ENCODE measurements around the gene SMTN.
"Not testable (repeated sequence)": the region's sequence is repeated elsewhere in the genome, so short reads cannot be mapped to it uniquely, and the experiment has no call there.

The SMTN gene

DNA sequence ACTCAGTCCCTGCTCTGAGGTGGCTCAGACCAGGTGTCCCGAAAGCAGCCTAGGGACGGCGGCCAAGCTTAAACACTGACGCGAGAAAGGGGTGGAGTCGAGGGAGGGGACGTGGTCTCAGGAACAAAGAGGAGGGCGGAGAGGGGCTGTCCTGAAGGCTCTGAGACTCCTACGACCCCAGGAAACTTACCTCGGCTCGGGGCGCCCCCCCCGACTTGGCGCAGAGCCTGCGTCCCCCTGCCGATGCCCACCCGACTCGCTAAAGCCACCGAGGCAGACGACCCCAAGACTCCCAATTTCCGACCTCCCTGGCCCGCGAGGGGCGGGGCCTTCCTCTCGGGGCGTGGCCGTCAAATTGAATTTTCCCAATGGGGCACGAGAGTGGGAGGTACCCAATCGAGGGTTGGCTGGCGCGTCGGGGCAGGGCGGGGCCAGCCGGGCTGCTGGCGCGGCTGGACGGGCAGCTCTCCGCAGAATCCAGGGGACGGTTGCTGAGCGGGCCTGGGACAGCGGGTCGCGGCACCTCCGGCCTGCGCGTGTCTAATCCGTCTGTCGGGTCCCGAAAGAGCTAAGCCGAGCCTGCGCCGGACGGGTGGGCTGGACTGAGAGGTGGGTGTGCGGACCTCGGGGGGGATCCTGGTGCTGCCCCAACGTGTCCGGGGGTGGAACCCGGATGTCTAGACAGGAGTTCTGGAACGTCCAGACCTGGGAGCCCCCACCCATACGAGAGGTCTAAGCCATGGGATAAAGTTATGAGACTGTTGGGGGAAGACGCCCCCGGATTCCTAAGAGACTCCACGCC, at the start of gene SMTN:
TSS of gene SMTN (plus strand) at position 471 of the 802 bp plus-strand sequence. CDS start 1,941 bp downstream, outside the sequence.
- peak; percentile 87 for DNase-seq
- in situ Hi-C loops (cut with HindIII; ENCODE audit: low pct_ligation_motif_present, low pct_unique_long_range_greater_than_20kb, low sequenced_read_pairs) = no loop called here

DNA sequence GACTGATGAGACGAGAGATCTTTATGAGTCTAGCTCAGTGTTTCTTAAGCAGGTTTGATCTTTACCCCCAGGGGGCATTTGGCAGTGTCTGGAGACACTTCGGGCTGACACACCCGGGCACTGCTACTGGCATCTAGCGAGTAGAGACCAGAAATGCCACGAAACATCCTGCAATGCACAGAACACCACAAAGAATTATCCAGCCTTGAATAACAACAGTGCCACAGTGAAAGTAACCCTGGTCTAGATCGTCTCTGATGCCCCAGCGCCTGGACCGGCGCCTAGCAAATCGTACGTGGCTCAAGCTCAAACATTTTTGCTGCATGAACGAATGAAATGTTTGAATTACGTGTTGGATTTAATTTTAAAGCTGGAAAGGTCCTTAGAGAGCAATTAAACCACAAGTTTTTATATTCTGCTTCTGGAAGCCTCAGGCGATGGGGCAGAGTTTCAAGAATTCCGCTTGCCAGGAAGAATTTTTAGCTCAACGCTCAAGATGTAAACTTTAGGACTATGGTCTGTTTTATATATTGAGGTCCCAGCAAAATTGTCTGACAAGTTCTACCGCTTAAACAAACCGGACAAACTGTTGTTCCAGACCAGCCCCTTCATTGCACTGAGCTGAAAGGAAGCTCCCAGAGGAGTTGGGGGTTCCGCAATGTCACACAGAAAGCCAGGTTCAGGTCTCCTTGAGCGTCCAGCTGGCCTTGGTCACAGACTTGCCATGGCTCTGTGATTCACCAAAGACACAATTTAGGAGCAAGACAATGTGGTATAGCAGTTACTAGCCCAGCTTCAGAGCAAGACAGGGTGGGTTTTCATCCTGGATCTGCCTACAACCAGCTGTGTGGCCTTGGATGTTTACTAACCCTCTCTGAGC, 44.2 kb upstream of the SMTN start:
- no peak for DNase-seq
- in situ Hi-C loops (cut with HindIII; ENCODE audit: low pct_ligation_motif_present, low pct_unique_long_range_greater_than_20kb, low sequenced_read_pairs) = no loop called here

DNA sequence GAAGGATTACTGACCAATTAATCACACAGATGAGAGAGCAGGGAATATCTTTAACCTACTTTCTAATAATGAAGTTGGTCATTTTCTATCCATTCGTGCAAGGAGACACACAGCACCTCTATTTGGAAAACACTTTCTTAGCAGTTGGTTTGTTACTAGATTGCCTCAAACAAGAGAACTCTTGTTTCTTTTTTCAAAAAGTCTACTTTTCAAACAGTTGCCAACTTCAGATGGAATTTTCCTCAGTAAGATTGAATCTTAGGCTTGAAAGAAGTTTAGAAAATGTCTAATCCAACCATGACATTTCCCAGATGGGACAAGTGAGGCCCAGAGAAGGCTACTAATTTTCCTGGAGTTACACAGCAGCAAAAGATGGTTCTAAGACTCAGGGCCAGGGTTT, 42.4 kb upstream of the SMTN start:
- no peak for DNase-seq
- in situ Hi-C loops (cut with HindIII; ENCODE audit: low pct_ligation_motif_present, low pct_unique_long_range_greater_than_20kb, low sequenced_read_pairs) = no loop called here

DNA sequence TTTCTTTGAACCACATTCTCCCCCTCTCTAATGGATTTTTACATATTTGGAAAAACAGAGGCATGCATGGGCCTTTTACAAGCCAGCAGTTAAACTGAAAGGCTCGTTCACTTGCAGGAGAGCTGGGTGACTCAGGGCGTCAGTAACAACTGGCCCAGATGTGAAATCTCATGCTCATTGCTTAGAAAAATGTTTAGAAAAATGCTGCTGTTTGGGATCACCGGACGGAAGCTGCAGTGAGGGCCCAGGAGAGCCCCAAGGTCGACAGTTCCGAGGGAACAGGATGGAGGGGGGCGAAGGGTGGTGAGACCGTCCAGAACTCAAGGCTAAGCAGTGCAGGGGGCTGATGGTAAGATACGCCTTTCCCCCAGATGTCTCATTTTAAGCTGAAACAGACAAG, 41.7 kb upstream of the SMTN start:
- in situ Hi-C loops (cut with HindIII; ENCODE audit: low pct_ligation_motif_present, low pct_unique_long_range_greater_than_20kb, low sequenced_read_pairs) = no loop called here
- no peak for DNase-seq

DNA sequence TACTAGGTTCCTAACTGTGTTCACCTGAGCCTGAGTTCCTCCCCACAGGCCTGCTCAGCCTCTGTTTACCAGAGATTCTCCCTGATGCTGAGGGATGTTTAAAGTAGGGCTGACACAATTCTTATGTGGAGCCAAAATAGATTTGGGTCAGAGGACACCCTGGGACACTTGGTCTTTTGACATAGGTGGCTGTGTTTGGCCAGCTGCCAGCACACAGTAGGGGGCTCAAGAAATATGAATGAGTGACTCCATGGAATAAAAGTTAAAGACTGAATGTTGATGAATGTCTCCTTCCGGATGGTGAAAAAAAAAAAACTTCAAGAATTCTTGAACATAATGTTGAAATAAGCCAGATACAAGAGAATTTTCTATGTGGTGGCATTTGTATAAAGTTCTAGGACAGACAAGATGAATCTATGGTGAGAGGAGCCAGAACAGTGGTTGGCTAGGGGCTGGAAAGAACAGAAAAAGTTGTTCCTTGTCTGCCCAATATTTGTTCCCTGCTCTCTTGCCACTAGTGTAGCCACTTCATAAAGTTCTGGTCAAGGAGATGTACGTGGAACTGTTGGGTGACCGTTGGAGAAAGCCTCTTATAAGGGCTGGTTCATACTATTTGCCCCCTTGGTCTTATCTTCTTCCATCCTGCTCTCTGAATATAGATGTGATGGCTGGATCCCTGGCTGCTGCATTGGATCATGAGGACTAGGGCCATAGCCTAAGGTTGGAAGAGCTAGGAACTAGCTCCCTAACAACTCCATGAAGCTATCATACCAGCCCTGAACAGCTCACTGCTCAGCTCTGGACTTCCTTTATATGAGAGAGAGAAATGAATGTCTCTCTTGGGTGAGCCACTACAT, 40.3 kb upstream of the SMTN start:
- in situ Hi-C loops (cut with HindIII; ENCODE audit: low pct_ligation_motif_present, low pct_unique_long_range_greater_than_20kb, low sequenced_read_pairs) = no loop called here
- DNase-seq = no peak

DNA sequence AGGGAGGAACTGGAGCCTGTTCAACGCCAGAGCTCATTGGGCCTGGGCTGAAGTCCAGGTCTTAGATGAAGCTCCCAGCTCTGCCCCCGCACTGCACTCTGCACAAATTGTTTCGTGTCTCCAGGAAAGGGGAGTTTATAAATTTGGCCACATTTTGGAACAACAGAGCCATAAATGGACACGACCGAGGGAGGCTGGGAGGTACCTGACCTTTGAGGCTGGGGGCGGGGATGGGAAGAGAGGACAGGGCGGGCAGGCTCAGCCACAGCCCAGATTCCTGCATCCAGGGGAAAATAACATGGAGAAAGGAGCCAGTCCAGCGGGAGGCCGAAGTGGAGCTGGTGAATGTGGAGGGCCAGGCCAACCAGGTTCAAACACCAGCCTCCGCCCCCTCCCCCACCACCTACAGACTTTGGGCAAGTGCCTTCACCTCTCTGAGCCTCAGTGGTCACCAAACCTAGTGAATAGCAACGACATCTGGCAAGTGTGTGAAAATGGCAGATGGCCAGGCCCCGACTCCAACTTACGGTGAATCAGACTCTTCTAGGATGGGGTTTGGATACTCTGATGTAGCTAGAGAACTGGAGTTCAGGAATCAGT, 36.8 kb upstream of the SMTN start:
- in situ Hi-C loops (cut with HindIII; ENCODE audit: low pct_ligation_motif_present, low pct_unique_long_range_greater_than_20kb, low sequenced_read_pairs) = no loop called here
- no peak for DNase-seq

DNA sequence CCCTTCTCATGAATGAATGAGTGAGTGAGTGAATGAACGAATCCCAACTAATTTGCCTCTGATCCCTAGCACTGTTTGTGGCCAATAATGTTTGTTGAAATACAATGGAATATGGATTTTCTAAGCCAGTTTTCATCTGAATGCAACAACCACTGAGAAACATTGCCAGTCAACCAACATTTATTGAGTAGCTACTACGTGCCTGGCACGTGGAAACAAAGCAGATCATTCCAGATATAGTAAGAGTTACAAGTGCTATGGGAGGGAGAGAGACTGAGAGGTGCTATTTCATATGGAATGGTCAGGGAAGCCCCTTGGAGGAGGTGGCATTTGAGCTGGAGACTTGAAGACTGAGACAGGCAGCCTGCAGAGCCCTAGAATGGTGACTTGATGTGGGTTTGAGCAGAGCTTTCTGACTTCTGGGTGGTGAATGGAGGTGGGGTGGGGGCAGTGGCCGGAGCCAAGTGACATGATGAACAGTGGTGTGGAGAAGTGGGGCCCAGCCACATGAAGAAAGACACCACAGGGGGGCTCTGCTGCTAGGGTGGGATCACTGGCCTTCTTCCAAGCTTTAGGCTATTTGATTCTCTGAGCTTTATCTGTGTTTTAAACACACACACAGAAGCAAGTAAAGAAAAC, 35.1 kb upstream of the SMTN start:
- in situ Hi-C loops (cut with HindIII; ENCODE audit: low pct_ligation_motif_present, low pct_unique_long_range_greater_than_20kb, low sequenced_read_pairs) = no loop called here

DNA sequence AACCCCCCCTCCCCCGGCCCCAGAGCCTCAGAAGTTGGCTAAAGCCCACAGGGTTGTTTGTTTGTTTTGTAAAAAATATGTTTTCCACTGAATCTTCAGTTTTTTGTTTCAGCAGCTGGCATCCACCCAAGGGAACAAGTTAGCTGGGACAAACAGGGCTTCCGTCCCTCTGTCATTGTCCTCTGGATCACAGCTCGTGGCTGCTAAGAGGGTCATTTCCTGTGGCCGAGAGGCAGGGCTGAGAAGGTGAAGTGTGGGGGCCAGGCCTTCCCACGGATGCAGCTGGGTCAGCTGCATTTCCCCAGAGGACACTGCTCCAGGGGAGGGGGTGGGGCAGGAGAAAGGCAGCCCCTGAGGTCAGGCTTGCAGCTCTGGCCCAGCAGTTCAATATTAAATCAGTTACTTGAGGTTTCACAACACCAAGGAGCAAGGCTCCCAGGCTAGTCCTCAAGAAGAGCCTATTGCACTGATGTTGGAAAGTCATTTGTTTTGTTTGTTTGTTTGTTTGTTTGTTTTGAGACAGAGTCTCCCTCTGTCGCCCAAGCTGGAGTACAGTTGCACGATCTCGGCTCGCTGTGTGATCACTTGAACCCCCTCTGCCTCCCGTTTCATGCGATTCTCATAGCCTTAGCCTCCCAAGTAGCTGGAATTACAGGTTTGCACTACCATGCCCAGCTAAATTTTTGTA, 34.4 kb upstream of the SMTN start:
- DNase-seq = no peak
- in situ Hi-C loops (cut with HindIII; ENCODE audit: low pct_ligation_motif_present, low pct_unique_long_range_greater_than_20kb, low sequenced_read_pairs) = no loop called here

More for the DNA sequence above, 35.1 kb upstream of the SMTN start:
- DNase-seq = no peak

DNA sequence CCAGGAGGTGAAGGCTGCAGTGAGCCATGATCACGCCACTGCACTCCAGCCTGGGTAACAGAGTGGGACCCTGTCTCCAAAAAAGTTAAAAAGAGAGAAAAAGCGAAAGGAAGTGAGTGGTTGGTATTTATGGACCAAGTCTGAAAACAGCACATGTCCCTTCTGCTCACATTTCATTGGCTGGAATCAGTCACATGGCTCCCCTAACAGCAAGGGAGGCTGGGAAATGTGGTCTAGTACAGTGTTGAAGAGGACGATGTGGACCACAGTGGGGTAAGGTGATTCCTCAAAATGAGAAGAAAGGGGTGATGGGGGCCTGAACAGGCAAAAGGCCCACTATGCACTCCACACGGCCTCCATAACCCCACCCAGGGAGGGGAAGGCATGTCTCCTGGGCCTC, 32.5 kb upstream of the SMTN start:
- in situ Hi-C loops (cut with HindIII; ENCODE audit: low pct_ligation_motif_present, low pct_unique_long_range_greater_than_20kb, low sequenced_read_pairs) = no loop called here

DNA sequence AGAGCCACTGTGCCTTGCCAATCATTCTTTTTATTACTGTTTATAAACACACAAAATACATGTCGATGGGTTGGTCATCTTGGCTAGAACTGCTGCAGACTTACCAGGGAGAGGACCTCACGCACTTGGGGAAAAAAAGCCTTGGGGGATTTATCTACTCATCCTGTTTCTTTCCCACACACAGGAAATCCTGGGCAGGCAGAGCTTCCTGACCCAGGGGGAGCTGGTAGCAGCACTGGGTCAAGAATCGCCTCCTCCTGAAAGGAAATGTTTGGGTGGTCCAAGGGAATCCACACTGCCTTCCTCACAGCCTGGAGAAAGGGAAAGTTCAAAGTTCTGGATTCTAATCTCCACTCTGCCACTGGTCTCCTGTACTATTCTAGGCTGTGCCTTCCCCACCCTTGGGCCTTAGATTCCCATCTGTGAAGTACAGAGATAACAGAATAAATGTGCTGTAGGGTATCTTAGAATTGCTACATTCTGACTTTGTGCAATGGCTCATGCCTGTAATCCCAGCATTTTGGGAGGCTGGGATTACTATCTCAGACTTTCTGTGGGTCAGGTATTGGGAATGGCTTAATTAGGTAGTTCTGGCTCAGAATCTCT, 31.2 kb upstream of the SMTN start:
- DNase-seq = no peak
- in situ Hi-C loops (cut with HindIII; ENCODE audit: low pct_ligation_motif_present, low pct_unique_long_range_greater_than_20kb, low sequenced_read_pairs) = no loop called here

More for the DNA sequence above, 32.5 kb upstream of the SMTN start:
- no peak for DNase-seq

DNA sequence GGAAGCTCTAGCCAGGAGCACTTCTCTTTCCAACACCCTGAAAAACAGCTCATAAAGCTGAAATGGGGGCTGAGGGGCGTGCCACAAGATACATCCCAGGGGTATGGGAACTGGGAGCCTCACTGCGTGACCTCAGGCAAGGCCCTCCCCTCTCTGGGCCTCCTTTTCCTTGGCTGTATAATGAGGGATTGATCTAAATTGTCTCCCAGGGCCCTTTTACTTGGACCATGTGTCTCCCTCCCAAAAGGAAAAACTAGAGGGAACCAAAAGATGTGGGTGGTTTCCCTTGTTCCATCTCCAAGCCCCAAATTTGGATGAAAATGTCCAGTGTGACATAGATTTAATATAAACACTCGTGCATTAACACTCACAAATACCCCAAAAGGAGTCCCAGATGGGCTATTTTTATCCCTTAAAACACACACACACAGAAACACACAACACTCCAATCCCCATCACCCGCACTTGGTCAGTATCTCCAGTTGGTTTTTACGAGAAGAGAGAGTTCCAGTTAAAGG, 25.9 kb upstream of the SMTN start:
- DNase-seq = no peak
- in situ Hi-C loops (cut with HindIII; ENCODE audit: low pct_ligation_motif_present, low pct_unique_long_range_greater_than_20kb, low sequenced_read_pairs) = no loop called here

DNA sequence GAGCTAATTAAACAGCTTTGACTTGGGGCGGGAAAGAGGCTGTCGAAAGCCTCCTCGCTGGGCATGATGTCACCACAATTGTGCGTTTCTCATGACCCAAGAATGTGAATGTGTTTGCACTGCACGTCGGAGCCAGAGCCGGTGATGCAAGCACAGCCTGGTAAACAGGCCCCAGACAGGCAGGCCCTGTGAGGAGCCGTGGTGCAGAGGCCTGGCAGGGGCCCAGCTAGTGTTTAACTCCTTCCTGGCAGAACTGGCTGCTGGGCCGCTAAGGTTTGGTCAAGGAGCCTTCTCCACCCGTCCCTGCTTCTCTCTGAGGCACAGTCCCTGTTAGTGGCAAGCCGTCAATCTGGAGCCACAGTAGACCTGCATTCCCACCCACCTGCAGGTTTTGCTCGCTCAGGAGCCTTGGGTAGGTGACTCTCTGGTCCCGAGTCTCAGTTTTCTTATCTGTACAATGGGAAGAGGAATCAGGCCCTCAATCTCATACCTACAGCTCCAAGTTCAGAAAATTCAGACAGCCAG, 25.4 kb upstream of the SMTN start:
- peak; percentile 64 for DNase-seq
- in situ Hi-C loops (cut with HindIII; ENCODE audit: low pct_ligation_motif_present, low pct_unique_long_range_greater_than_20kb, low sequenced_read_pairs) = no loop called here

DNA sequence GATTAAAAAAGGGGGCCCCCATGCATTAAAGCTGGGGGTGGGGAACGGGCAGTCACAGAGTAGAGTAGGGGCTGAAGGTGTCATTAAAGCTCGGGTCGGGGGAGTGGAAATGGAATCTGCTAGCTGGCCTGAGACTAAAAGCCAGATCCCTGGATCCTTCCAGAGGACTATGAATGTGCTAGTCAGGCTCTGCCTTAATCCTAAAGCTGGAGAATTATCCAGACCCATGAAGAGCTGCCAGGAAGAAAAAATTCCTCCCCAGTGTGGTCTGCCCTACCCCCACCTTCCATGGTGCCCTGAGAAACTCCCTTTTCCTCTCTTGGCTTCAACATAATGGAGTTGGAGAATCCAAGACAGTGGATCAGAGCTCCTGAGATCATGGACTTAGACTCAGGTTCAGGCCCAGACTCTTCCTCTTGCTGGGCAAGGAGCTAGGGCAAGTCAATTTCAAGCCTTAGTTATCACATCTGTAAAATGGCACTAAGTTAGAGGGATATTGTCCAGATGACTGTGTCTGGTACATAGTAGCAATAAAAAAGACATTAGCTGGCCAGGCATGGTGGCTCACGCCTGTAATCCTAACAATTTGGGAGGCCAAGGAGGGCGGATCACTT, 24.0 kb upstream of the SMTN start:
- DNase-seq = no peak
- in situ Hi-C loops (cut with HindIII; ENCODE audit: low pct_ligation_motif_present, low pct_unique_long_range_greater_than_20kb, low sequenced_read_pairs) = no loop called here

DNA sequence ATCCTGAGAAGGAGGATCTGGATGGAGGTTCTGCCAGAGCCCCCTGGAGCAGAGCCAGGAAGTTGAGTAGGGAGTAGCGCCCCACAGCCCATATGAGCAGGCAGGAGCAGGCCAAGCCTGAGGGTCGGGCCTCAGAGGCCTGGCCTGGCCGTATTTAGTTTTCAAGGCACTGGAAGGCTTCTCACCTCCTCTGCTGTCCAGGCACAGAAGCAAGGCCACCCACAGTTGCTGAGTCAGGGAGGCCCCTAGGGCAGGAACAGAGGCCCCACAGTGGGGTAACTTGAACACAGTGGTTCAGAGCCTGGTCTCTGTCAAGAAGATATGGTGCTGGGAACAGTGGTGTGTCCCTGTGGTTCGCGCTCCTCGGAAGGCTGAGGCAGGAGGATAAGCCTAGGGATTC, 21.5 kb upstream of the SMTN start:
- DNase-seq; in situ Hi-C loops (cut with HindIII; ENCODE audit: low pct_ligation_motif_present, low pct_unique_long_range_greater_than_20kb, low sequenced_read_pairs): not testable (repeated sequence)

DNA sequence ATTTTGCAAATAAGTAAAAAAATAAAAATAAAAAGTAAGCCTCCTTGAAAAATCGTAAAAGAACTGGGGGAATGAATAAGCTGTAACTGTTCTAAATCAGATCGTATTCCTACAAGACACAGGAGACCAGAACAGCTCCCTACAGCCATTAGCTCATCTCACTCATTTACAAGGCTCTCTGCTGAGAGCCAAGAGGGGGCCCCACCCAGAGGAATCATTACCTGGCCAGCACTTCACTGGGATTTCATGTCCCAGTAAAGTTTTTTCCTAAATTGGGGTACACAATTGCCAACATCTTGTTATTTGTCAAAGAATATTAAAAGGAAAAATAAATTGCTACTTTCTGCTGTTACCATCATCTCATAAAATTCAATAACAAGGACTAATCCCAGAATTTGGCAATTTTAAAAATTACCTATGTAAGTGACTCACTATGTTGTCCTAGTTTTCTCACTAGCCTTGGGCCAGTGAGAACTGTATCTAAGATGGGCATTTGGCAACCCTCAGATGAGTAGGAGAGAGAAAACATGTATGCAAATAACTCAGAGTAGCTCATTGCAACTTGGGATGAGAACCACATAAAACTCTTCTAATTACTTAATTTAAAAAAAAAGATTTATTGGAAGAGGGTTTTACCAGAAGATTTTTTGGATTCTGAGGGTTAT, 18.4 kb upstream of the SMTN start:
- in situ Hi-C loops (cut with HindIII; ENCODE audit: low pct_ligation_motif_present, low pct_unique_long_range_greater_than_20kb, low sequenced_read_pairs) = no loop called here
- DNase-seq = no peak

DNA sequence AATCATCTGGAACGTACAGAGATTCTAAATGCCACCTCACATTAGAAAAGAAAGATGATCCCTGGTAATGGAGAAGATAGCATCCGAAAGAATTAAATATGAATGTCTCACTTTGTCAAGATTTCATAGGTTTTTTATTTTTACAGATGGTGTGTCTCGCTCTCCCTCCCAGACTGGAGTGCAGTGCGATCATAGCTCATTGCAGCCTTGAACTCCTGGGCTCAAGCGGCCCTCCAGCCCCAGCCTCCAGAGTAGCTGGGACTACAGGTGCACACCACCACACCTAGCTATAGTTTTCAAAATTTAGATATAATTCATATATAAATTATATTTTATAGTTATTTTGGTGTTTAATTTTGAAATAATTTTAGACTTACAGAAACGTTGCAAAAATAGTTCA, 16.7 kb upstream of the SMTN start:
- in situ Hi-C loops (cut with HindIII; ENCODE audit: low pct_ligation_motif_present, low pct_unique_long_range_greater_than_20kb, low sequenced_read_pairs) = no loop called here
- no peak for DNase-seq
